GM19324 (cell line): ENCODE measurements around the gene JMY.

Source experiments
- ATAC-seq: cut with Tn5 transposase; IDR thresholded peaks from one replicate; pipeline ENCODE4 v1.9.1; 2021; ENCODE audit warnings: mild to moderate bottlenecking, moderate library complexity; ENCODE audit not compliant: unreplicated experiment, low FRiP score

Gene JMY

GRCh38 chr5:79285285-79285684 is 49.4 kb downstream of the JMY start:
- ATAC-seq, result no peak

GRCh38 chr5:79285833-79286232 is 49.9 kb downstream of the JMY start:
- no peak for ATAC-seq

GRCh38 chr5:79287380-79287779 is 51.4 kb downstream of the JMY start:
- ATAC-seq, result no peak

GRCh38 chr5:79287907-79288306 is 52.0 kb downstream of the JMY start:
- no peak for ATAC-seq

GRCh38 chr5:79295029-79295428 is 59.1 kb downstream of the JMY start:
- no peak for ATAC-seq

- ATAC-seq, result no peak
These were observed 61.7 kb downstream of the JMY start for GRCh38 chr5:79297661-79298060.

DNA sequence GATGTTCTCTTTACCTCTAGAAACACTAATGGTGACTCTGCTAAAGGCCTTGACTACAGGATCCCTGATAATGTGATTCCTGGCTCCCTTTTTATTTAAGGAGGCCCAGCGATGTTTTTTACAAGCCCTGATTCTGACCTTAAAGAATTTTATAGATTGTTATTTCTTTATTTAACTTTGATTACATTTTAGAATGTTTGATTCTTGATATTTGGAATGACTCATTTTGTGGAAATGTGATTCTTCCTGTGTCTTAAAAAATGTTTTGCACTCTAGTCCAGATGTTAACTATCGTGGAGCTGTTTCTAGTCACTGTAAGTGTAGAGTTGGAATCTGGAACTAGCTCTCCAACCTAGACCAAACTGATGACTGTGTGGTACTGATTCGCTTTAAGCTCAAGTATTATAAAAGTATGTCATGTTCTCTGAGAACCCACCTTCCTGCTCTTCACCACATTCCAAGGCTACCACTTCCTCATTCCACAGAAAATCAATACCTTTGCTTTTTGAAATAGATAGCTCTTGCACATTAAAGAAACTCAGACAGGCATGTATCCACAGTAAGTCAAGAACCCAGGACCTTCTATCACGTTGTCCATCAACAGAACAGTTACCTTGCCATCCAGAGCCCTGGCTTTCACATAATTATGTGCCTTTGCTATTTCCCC is 65.2 kb downstream of the JMY start:
- no peak for ATAC-seq

DNA sequence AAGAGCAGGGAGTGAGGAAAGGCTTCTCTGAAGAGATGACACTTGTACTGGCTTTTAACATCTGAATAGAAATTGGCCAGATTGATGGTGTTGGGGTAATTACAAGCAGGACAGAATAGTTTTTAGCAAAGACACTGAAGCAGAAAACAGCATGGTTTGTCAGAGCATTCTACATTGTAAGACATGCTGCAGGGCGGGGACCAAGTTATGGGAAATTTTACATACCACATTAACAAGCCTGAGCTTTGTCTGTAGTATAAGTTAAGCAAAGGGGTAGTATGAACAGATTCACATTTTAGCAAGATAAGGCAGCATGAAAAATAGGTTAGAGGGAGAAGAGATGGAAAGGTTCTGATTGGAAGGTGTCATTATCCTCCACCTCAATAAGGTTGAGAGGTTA is 66.5 kb downstream of the JMY start:
- no peak for ATAC-seq

GRCh38 chr5:79305706-79306105 is 69.8 kb downstream of the JMY start:
- no peak for ATAC-seq

GRCh38 chr5:79318935-79319614 is 83.1 kb downstream of the JMY start:
- ATAC-seq, result no peak

GRCh38 chr5:79329453-79329852 is 93.5 kb downstream of the JMY start:
- ATAC-seq, result no peak

DNA sequence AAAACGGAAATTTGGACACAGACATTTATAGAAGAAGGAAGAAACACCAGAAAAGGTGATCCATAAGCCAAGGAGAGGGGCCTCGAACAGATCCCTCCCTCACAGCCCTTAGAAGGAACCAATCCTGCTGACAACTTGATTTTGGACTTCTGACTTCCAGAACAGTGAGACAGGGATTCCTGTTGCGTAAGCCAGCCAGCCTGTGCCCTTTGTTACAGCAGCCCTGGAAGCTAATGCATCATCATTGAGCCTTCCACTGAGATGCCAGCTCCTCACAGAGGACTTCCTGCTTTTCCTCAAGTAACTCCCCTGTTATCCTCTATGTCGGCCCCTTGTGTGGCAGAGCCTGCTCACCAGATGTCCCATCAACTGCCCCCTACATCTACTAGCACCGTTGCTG is 94.1 kb downstream of the JMY start:
- no peak for ATAC-seq

GRCh38 chr5:79333852-79334557 is 98.1 kb downstream of the JMY start:
- ATAC-seq, result no peak

DNA sequence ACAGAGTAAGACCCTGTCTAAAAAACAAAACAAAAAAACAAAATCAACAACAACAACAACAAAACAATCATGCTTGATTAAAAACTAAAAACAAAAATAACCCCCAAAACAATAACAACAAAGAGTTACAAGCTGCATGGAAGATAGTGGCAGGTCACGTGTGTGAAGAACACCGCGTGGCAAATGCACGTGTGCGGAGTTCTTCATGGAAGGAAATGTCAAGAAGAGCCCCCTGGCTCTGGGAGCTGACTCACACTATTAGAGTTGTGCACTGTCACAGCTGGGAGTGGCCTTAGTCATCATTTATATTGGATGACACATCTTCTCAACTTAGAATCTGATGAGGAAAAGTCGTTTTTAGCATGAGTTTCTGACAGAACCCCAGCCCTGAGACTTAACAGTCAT is 110.5 kb downstream of the JMY start:
- ATAC-seq, result no peak

GRCh38 chr5:79349047-79349446 is 113.1 kb downstream of the JMY start:
- no peak for ATAC-seq

DNA sequence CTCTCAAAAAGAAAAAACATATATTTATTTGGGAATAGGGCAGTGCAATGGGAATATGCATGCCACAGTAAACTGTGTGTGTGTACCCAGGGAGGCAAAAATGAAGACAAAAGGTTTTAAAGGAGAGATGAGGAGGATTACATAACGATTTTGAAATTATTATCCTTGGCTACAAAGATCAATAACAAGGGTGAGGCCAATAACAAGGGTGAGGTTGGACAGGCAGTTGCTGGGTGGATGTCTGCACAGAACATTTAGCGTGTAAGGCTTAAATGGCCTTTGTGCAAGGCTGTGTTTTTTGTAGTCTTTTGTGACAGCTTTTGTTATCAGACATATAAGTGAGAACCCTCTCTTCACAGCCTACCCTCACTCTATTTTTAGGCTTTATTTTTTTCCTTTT is 114.0 kb downstream of the JMY start:
- no peak for ATAC-seq

GRCh38 chr5:79357398-79357797 is 121.5 kb downstream of the JMY start:
- ATAC-seq, result no peak
